Bronchial epithelial cell (primary cell): ENCODE measurements around the gene LASP1. TPM values are rescaled to one million over a fixed set of nuclear protein-coding genes. Genes with fewer than 3 reads are reported as not detected.
A peak's percentile ranks its signal among the peaks of the same experiment; 100 is the strongest.

ENCODE experiments used
- DNase-seq: peaks from one replicate; pipeline ENCODE4 v3.0.0-alpha.2; 2010; ENCODE audit warnings: low read depth
- FAIRE-seq: peaks from 2 replicates; lab custom pipeline; 2011; peaks lifted over from hg19 to GRCh38; lab: Jason Lieb, UNC
- H3K27me3 ChIP-seq: 2 replicates; pipeline ENCODE4 v1.5.1; 2011; ENCODE audit warnings: low read length; ENCODE audit not compliant: control insufficient read depth, insufficient read depth
- H3K36me3 ChIP-seq: 2 replicates; pipeline ENCODE4 v1.5.1; 2011; ENCODE audit warnings: low read length; ENCODE audit not compliant: control insufficient read depth, insufficient read depth
- H3K4me3 ChIP-seq: 2 replicates; pipeline ENCODE4 v1.5.1; 2011; ENCODE audit warnings: mild to moderate bottlenecking, low read depth, low read length, control low read depth
- total RNA-seq: library from RNA; depleted of rRNA; stranded (reverse); fragments of >200 nt; gene quantifications from 2 replicates; pipeline ENCODE4 v1.2.1, GENCODE V29; 2014
- TF ChIP-seq, protein P1 (sequence below): IDR thresholded peaks from 2 replicates; pipeline ENCODE4 v1.5.1; 2011; ENCODE audit warnings: mild to moderate bottlenecking, moderate library complexity, low read length, control low read depth, inconsistent platforms; ENCODE audit not compliant: insufficient read depth, severe bottlenecking

The LASP1 gene
- total RNA-seq, 1 donor from 2014 or later, result 21.9 TPM

DNA sequence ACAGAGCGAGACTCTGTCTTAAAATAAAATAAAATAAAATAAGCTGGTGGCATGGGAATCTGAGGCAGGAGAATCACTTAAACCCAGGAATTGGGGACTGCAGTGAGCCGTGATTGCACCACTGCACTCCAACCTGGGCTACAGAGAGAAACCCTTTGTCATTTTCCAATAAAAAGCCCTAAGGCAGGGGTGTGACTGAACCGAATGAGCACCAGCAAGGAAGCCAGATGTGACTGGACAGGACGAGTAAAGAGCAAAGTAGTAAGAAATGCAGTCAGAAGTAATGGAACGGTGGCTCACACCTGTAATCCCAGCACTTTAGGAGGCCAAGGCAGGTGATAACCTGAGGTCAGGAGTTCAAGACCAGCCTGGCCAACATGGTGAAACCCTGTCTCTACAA is 12.6 kb upstream of the LASP1 start:
- TF ChIP-seq, protein P1, sequence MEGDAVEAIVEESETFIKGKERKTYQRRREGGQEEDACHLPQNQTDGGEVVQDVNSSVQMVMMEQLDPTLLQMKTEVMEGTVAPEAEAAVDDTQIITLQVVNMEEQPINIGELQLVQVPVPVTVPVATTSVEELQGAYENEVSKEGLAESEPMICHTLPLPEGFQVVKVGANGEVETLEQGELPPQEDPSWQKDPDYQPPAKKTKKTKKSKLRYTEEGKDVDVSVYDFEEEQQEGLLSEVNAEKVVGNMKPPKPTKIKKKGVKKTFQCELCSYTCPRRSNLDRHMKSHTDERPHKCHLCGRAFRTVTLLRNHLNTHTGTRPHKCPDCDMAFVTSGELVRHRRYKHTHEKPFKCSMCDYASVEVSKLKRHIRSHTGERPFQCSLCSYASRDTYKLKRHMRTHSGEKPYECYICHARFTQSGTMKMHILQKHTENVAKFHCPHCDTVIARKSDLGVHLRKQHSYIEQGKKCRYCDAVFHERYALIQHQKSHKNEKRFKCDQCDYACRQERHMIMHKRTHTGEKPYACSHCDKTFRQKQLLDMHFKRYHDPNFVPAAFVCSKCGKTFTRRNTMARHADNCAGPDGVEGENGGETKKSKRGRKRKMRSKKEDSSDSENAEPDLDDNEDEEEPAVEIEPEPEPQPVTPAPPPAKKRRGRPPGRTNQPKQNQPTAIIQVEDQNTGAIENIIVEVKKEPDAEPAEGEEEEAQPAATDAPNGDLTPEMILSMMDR, result no peak
- DNase-seq, result peak; percentile 33
- no peak for FAIRE-seq
- H3K4me3 ChIP-seq, result no peak overlapping the region
- H3K36me3 ChIP-seq, result peaks cover 4% of the 10 kb centered on the region
- no peaks in the 10 kb centered on the region for H3K27me3 ChIP-seq

DNA sequence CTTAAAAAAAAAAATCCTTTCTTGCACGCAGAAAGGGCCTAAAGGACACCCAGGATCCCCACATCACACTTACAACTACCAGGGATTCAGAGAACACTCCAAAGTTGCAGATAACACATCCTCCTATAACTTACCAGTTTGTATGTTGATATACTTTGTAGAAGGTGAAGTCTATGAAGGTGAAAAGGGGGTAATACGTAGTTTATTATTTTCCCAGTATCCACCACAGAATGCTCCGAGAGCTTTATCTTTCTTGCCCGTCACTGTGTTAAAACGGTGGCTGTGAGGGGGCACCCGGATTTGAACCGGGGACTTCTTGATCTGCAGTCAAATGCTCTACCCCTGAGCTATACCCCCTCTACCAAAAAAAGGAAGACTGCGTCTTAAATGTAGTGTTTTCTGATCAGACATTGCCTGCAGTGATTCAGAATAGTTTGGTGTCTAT is 8.4 kb upstream of the LASP1 start:
- peak; percentile 33 for DNase-seq
- no peak for FAIRE-seq
- H3K27me3 ChIP-seq, result no peaks in the 10 kb centered on the region

DNA sequence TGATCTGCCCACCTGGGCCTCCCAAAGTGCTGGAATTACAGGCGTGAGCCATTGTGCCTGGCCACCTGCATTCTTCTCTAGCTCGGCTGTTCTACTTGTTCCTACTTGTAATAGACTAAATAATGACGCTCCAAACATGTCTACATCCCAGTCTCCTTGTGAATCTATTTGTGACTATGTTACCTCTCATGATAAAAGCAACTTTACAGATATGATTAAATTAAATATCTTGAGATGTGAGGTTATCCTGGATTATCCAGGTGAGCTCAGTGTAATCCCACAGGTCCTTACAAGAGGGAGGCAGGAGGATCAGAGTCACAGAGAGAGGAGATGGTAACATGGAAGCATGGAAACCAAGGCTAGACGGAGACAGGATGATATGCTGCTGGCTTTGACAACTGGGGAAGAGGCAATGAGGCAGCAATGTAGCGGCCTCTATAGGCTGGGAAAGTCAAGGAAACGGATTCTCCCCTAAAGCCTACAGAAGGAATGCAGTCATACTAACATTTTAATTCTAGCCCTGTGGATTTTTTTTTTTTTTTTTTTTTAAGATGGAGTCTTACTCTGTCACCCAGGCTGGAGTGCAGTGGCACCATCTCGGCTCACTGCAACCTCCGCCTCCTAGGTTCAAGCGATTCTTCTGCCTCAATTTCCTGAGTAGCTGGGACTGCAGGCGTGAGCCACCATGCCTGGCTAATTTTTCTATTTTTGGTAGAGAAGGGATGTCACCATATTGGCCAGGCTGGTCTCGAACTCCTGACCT is 5.0 kb upstream of the LASP1 start:
- no peak overlapping the region for H3K4me3 ChIP-seq
- H3K36me3 ChIP-seq, result no peaks in the 10 kb centered on the region
- peak; percentile 80 for DNase-seq
- FAIRE-seq, result no peak
- H3K27me3 ChIP-seq, result no peaks in the 10 kb centered on the region
- TF ChIP-seq, protein P1, result peak; percentile 63

More for the DNA sequence above, 8.4 kb upstream of the LASP1 start:
- H3K36me3 ChIP-seq, result no peaks in the 10 kb centered on the region
- no peak overlapping the region for H3K4me3 ChIP-seq
- TF ChIP-seq, protein P1, result no peak

DNA sequence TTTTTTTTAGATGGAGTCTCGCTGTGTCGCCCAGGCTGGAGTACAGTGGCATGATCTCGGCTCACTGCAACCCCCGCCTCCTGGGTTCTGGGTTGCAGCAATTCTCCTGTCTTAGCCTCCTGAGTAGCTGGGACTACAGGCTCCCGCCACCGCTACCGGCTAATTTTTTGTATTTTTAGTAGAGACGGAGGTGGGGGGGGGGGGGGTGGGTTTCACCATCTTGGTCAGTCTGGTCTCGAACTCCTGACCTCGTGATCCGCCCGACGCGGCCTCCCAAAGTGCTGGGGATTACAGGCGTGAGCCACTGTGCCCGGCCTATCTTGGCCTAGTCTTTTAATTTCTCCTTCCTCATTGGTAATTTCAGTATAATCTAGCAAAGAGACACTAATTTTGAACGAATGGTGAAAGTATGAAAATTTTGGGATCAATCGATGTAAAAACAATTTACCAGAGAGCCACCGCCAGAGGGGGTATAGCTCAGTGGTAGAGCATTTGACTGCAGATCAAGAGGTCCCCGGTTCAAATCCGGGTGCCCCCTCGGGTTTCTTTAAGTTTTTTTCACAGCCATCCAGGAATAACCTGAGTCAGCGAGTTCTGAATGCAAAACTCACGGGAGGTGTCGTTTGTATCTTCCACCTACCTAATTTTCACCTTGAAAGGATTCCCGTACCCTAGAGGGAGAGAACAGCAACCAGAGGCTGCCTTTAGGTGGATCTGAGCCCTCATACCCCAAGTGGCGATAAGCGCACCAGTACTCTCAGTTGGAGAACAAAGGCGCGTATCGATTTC is 2.5 kb upstream of the LASP1 start:
- H3K27me3 ChIP-seq, result no peaks in the 10 kb centered on the region
- DNase-seq, result peak; percentile 51
- no peak overlapping the region for H3K4me3 ChIP-seq
- H3K36me3 ChIP-seq, result peaks cover 2% of the 10 kb centered on the region
- TF ChIP-seq, protein P1, result peak; percentile 17
- no peak for FAIRE-seq

DNA sequence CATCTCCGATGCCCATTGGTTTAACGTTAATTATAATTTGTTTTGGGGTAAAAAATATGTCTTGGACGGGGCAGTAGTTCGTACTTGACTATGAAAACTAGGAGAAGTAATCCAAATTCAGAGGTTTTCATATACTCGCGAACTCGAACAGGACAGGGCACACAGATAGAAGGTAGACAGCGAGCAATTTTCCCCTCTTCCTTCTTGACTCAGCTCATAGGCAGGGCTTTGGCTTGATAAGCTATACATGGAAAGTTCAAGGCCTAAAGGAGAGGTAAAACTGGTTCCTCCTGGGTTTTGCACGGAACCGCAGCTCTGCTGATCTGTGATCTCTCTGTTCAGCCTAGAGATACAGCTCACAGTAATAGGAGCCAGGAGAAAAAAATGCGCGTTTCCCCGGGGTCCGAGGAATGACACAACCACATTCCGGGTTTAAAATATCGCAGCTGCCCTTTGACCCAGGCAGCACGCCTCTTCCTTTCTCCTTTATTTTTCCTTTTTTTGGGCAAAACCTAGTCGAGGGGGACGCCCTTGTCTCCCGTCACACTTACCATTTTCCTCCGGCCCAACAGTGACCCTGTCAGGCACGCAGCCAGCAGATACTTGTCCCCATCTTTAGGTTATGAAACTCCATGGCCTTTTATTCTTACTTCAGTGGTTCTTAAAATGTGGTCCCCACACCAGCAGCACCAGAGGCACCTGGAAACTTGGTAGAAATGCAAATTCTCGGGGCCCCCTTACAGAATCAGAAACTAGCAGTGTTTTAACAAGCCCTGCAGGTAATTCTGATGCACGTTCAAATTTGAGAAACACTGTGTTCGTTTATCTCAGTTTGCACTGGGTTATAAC is 1.7 kb upstream of the LASP1 start:
- DNase-seq (peak; percentile 46), FAIRE-seq (no peak)
- no peaks in the 10 kb centered on the region for H3K27me3 ChIP-seq
- peaks cover 6% of the 10 kb centered on the region for H3K36me3 ChIP-seq
- H3K4me3 ChIP-seq, result peak overlapping the region; percentile 62
- TF ChIP-seq, protein P1, result no peak
